ENCODE measurements around the gene TUBA8.

DNA sequence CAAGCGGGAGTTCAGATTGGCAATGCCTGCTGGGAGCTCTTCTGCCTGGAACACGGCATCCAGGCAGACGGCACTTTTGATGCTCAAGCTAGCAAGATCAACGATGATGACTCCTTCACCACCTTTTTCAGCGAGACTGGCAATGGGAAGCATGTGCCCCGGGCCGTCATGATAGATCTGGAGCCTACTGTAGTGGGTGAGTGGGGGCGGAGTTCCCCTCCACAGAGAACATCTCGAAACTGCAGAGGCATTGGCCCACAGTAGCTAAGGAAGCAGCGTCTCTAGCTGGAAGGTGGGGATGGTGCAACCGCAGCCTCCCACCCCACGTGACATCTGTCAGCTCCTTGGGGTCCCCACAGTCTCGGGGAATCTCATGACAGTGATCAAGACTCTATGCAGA lies 10.9 kb downstream of the TUBA8 start:
- TF ChIP-seq POLR2A (IDR thresholded peaks at IDR 0.05) (no peak), POLR2AphosphoS5 (IDR thresholded peaks at IDR 0.05; ENCODE audit: insufficient read depth in 1 of 2, low read depth in 1 of 2) (no peak)

Measured in vagina (tissue), 2 donors.